Measurements from ENCODE around the gene RFX1.
A peak's percentile ranks its signal among the peaks of the same experiment; 100 is the strongest.

The RFX1 gene

DNA sequence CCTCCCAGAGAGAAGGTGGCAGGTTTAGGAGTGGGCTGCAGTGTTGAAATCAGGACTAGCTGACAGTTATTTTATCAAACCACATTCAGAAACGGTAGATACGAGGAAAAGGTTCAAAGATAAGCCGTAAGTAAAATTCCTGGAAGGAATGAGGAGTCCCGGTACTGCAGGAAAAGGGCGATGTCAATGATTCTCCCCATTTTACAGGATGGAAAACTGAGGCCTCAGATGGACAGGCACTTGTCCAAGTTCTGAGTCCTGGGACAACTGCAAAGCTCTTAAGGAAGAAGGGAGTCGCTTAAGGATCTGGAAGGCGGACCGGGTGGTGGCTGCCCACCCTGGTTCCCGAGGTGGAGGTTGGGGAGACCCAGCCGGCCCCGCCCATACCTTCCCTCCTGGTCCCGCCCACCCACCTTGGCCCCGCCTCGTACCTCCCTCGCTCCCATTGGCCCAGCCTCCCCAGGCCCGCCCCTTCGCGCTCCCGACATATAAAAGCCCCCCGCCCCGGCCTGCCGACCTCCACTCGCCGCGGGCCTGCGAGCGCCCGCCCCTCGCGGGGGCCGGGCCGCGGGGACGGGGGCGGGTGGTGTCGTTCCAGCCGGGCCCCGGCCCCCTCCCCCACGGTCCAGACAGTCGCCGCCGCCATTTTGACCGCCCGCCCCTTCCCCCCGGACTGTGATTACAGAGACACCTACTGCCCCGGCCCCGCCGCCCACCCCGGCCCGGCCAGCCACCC is 603 bp downstream of the RFX1 start:
- TF ChIP-seq ZFX (IDR thresholded peaks at IDR 0.05) (no peak), CTCF (conservative IDR thresholded peaks at IDR 0.05) (no peak)
- peak overlapping the region; percentile 91 for H3K27ac ChIP-seq

- TF ChIP-seq CTCF (conservative IDR thresholded peaks at IDR 0.05) (no peak), ZFX (IDR thresholded peaks at IDR 0.05) (no peak)
- H3K27ac ChIP-seq: peak overlapping the region; percentile 91; the same call in 1 of the 2 replicates
Measured at GRCh38 chr19:14004619-14005348, 1.3 kb downstream of the RFX1 start.

GRCh38 chr19:14003251-14004055 is 2.7 kb downstream of the RFX1 start:
- no peak overlapping the region for H3K27ac ChIP-seq
- TF ChIP-seq ZFX (IDR thresholded peaks at IDR 0.05) (no peak), CTCF (conservative IDR thresholded peaks at IDR 0.05) (no peak)

DNA sequence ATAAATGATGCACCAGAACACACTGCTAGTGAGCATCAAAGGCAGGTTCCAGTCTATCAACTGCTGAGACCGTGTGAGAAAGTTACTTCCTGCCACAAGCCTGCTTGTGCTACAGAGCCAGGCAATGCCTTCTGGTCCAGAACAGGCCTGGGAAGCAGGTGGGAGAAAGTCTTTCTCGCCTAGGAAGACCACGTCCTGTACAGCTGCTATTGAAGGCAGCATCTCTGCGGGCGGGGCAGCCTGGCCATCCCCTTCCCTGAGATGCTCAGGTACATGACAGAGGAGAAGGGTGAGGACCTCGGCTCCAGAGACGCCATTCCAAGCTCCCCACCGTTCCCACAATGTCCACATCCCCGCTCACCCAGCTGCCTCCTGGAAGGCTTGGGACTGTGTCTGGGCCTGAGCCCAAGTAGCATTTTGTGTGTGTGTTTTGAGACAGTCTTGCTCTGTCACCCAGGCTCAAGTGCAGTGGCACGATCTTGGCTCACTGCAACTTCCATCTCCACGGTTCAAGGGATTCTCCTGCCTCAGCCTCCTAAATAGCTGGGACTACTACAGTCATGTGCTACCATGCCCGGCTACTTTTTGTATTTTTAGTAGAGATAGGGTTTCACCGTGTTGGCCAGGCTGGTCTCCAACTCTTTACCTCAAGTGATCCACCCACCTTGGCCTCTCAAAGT is 3.4 kb downstream of the RFX1 start:
- no peak overlapping the region for H3K27ac ChIP-seq
- TF ChIP-seq CTCF (conservative IDR thresholded peaks at IDR 0.05) (no peak), ZFX (IDR thresholded peaks at IDR 0.05) (no peak)

- no peak overlapping the region for H3K27ac ChIP-seq
- TF ChIP-seq CTCF (conservative IDR thresholded peaks at IDR 0.05): no peak
- no peak for TF ChIP-seq ZFX (IDR thresholded peaks at IDR 0.05)
Measured at GRCh38 chr19:14000691-14001375, 5.3 kb downstream of the RFX1 start.

DNA sequence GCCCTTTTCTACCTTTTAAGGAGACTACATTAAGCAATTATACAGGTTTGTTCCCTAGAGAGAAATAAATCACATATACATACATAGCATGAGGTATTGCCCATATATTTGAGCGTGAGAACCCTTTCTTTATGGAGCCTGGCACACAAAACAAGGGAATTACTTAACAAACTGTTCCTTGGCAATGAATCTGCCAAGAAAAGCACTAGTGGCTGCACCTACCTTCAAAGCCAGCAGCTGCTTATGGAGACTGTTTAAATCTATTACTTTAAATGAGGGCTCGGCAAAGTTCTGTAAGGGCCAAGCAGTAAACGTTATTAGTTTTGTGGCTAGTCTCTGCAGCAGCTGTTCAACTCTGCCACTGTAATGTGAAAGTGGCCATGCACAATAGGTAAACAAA is 7.0 kb downstream of the RFX1 start:
- no peak overlapping the region for H3K27ac ChIP-seq
- no peak for TF ChIP-seq ZFX (IDR thresholded peaks at IDR 0.05)
- no peak for TF ChIP-seq CTCF (conservative IDR thresholded peaks at IDR 0.05)
